Fibroblast of mammary gland (primary cell): ENCODE results near the gene GPC2.

Experiments
- DNase-seq: peaks from one replicate; pipeline ENCODE4 v3.0.0-alpha.2; 2010; ENCODE audit warnings: low read depth
- H3K4me3 ChIP-seq: 2 replicates; pipeline ENCODE4 v1.5.1; 2011; ENCODE audit warnings: low read depth, mild to moderate bottlenecking, low read length, moderate library complexity; ENCODE audit not compliant: control insufficient read depth
- CTCF ChIP-seq: conservative IDR thresholded peaks from 2 replicates; pipeline ENCODE4 v1.5.1; 2011; ENCODE audit warnings: low read depth, low read length, inconsistent platforms; ENCODE audit not compliant: control insufficient read depth, insufficient read depth

GPC2 gene

DNA sequence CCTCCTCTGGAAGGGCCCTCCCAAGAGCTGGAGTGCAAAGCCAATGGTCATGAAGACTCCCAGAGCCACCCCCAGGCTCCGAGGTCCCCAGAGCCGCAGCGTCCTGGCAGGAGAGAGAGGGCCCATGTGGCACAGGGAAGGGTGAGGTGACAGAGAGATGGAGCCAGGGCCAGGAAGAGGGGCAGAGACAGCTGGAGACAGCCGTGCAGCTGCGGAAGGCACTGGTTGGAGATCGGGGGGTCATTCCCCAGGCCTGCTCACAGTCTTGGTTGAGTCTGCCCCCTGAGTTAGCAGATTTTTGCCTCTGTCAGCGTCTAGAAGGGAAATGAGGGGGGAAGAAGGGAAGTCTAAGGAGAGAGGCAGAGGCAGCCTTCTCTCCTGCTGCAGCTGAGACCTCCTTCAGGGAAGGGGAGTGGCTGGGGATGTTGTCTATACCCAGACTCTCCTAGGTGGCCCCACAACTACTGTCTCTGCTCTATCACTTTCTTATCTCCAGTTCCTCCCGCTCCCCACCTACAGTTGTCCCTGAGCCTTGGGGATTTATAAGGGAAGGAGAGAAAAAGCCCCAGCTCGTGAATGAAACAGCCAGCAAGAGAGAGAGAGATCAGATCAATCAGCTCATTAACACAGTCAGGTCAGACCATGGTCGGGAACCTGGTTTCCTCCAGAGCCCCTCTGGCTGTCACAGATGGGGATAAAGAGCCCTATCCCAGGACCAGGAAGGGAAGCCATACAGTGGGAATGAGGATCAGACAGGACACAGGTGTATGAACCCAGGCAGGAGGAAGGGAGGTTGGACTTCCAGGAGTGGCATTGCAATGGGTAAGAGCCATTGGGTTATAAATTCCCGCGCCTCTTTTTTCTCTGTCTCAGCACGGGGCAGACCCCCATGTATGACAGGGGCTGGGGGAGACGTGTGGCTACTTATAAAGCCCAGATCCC, 9.9 kb downstream of the GPC2 start:
- H3K4me3 ChIP-seq: no peak overlapping the region
- TF ChIP-seq CTCF: no peak
- DNase-seq: no peak

DNA sequence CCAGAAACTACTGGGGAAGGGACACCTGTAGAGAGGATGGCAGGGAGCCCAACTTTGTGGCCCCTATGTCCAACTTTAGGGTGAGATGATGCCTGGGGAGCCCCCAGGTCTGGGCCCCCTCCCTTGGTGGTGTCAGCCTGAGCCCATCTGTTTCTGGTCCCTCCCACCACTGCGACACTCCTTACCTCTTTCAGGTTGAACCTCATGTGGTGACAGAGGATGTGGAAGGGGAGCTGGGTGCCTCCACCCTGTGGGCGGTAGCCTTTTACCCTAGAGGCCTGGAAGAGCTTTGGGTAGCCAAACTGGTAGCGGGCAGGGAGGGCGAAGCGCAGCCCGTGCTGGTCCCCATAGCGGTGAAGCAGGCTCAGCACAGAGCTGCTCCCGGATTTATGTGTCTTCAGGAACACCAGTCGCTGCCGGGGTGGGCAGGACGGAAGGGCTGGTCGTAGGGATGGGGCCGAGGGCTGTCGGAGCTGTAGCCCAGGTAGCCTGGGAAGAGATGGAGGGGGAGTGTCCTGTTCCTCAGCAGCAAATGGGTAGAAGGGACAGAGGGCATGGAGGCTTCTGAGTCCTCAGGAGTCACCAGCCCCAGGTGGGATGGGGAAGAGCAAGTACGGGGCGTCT, 10.8 kb downstream of the GPC2 start:
- H3K4me3 ChIP-seq: no peak overlapping the region
- DNase-seq: no peak

DNA sequence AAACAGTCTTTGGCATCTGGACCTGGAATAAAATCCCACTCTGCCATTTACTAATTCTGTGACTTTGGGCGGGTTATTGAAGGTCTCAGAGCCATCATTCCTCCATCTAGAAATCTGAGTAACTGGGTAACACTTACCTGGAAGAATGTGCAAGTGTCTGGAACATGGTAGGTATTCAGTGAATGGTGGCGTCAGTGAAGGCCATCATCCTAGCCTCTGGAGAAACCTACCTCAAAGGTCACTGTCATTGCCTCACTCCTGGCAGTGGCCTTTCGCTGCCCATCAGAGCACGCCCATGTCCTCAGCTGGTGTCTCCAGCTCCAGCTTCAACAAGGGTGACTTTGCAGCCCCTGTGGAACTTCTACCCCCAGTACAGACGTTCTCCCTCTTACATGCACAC, 13.3 kb downstream of the GPC2 start:
- TF ChIP-seq CTCF: no peak
- no peak overlapping the region for H3K4me3 ChIP-seq
- no peak for DNase-seq

More for the DNA sequence above, 10.8 kb downstream of the GPC2 start:
- TF ChIP-seq CTCF: no peak

DNA sequence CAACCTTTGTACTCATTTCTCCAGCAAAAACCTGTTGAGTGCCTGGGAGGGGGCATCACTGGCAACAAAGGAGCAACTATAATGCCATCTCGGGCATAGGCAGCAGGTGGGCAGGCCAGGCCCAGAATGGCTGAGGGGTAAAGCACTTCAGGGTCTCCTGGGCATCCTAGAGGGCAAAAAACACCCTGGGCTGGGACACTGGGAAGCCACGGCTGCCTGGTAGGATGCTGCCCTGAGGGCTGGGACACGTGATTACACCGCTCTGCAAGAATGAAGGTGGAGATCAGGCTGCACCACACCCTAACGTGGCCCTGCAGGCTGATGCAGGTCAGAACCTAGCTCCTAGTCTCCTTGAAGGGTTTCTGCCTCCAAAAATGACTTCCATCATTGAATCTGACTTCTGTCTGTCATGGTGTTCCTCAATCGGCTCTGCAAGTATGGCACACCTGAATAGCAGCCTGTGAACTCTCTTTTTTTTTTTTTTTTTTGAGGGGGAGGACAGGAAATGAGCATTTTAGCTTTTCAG, 14.1 kb downstream of the GPC2 start:
- TF ChIP-seq CTCF: no peak
- H3K4me3 ChIP-seq: no peak overlapping the region
- no peak for DNase-seq

DNA sequence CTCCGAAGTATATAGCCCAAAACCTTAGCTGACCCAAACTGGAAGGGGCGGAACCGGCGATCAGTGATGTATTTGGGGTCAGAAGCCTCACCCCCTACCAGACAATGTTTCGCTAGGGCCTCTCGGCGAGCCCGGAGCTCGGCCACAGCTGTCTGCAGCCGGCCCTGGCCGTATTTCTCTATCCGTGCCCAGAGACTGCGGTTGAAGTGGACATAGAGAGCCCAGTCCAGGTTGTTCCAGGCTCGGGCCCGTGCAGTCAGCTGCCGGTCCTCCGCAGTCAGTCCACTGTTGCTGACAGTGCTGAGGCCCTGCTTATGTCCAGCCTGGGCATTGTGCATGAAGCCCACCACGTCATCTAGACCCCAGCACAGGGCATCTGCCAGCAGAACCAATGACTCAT, 17.1 kb downstream of the GPC2 start:
- H3K4me3 ChIP-seq: no peak overlapping the region
- no peak for TF ChIP-seq CTCF
- DNase-seq: no peak

DNA sequence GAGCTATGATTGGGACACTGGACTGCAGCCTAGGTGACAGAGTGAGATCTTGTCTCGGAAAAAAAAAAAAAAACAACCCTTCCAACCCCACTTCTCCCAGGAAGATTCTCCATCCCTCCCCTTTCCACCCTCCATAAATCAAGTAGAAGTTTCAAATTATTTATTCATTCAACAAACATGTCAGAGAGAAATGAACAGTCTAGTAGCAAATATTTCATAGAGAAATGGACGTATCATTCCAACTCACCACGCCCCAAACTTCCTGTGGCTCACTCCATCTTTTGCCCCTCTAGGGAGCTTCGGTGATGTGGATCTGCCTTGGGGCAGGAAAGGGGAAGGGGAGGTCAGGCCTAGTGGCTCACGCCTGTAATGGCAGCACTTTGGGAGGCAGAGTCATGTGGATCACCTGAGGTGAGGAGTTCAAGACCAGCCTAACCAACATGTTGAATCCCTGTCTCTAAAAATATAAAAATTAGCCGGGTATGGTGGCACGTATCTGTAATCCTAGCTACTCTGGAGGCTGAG, 18.0 kb downstream of the GPC2 start:
- peak overlapping the region; percentile 57 for H3K4me3 ChIP-seq
- no peak for TF ChIP-seq CTCF

More for the DNA sequence above, 18.0 kb downstream of the GPC2 start:
- DNase-seq: peak; percentile 12
